ENCODE data around the gene PSMB7.

DNA sequence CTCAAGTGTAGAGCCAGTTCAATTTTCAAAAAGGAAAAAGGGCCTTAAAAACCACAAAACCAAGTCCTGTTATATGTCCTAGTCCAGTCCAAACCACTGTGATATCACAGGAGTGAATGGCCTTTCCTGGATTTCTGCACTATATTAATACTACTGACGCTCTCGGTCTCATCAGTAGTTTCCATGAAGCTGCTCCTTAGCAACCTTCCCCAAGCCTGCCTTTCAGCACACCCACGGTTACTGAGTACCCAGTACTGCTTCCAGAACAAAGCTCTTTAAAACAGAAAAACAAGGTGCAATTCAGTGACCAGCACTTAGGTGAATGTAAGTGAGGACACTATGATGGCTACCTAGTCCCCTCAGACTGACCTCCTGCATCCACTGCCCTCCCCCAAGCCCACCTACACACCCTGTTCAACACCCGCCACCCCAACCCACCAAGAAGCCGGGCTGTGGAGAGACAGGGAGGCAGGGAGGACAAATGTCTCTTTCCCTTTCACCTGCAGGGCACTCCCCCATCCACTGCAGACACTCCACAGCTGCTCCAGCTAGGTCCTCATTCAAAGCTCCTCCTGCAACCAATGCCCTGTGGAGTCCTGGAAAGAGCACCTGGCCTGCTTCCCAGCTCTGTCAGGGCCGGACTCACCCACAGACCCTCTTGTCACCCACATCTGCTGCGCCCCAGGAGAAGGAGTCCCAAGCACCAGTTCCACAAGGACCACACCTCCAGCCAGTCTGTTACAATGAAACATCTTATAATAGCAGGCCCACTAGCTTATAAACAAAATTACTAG, 25.9 kb downstream of the PSMB7 start:
- TF ChIP-seq CTCF (IDR thresholded peaks at IDR 0.05 in 4 of 5, conservative IDR thresholded peaks at IDR 0.05 in 1 of 5) (no peak), POLR2A (IDR thresholded peaks at IDR 0.05) (no peak)

Data from gastrocnemius medialis (tissue), 4 donors.